KMS-11 (cell line): ENCODE measurements around the gene CHST13.

Source experiments
- H2AFZ ChIP-seq: fragments of 200-600 bp; sonication (generic); 2 replicates; pipeline ENCODE4 v1.6.1; 2016; ENCODE audit warnings: antibody characterized with exemption, mixed run types, low read depth
- H3K27ac ChIP-seq: fragments of 200-600 bp; sonication (generic); 2 replicates; pipeline ENCODE4 v1.6.1; 2016; ENCODE audit warnings: mild to moderate bottlenecking, mixed run types
- H3K27me3 ChIP-seq: fragments of 200-600 bp; sonication (generic); 2 replicates; pipeline ENCODE4 v1.6.1; 2017; ENCODE audit warnings: mild to moderate bottlenecking, low read depth, mixed run types, moderate library complexity; ENCODE audit not compliant: insufficient read depth
- H3K36me3 ChIP-seq: fragments of 200-600 bp; sonication (generic); 2 replicates; pipeline ENCODE4 v1.6.1; 2017; ENCODE audit warnings: mild to moderate bottlenecking, mixed run types; ENCODE audit not compliant: insufficient read depth
- H3K4me1 ChIP-seq: fragments of 200-600 bp; sonication (generic); 2 replicates; pipeline ENCODE4 v1.6.1; 2016; ENCODE audit warnings: mild to moderate bottlenecking, low read depth, mixed run types; ENCODE audit not compliant: poor library complexity, severe bottlenecking
- H3K4me2 ChIP-seq: fragments of 200-600 bp; sonication (generic); 2 replicates; pipeline ENCODE4 v1.7.0; 2016; ENCODE audit warnings: mild to moderate bottlenecking, mixed run types
- H3K4me3 ChIP-seq: fragments of 200-600 bp; sonication (generic); IDR thresholded peaks from 2 replicates; pipeline ENCODE4 v1.6.1; 2017; ENCODE audit warnings: low read depth, low read length, mixed read lengths; ENCODE audit not compliant: insufficient read depth
- H3K79me2 ChIP-seq: fragments of 200-600 bp; sonication (generic); 2 replicates; pipeline ENCODE4 v1.6.1; 2016; ENCODE audit warnings: low read depth, mixed run types; ENCODE audit not compliant: insufficient read depth
- H3K9ac ChIP-seq: fragments of 200-600 bp; sonication (generic); 2 replicates; pipeline ENCODE4 v1.6.1; 2016; ENCODE audit warnings: mild to moderate bottlenecking, mixed run types
- H4K20me1 ChIP-seq: fragments of 200-600 bp; sonication (generic); 2 replicates; pipeline ENCODE4 v1.6.1; 2016; ENCODE audit warnings: mild to moderate bottlenecking, mixed run types; ENCODE audit not compliant: insufficient read depth
- CTCF ChIP-seq: fragments of 200-600 bp; sonication (generic); conservative IDR thresholded peaks from 2 replicates; pipeline ENCODE4 v1.6.1; 2017; ENCODE audit warnings: low read depth, mild to moderate bottlenecking, antibody characterized with exemption, low read length, moderate library complexity, mixed read lengths

CHST13 gene

GRCh38 chr3:126483321-126483761 is 40.6 kb upstream of the CHST13 start:
- Histone ChIP-seq H2AFZ (no peak overlapping the region), H3K4me3 (no peak overlapping the region), H3K27me3 (no peaks in the 10 kb centered on the region), H3K9ac (no peak overlapping the region), H3K27ac (no peak overlapping the region), H3K4me1 (no peaks in the 10 kb centered on the region), H3K36me3 (no peaks in the 10 kb centered on the region), H4K20me1 (no peaks in the 10 kb centered on the region), H3K4me2 (no peak overlapping the region), H3K79me2 (no peaks in the 10 kb centered on the region)
- no peak for TF ChIP-seq CTCF

- Histone ChIP-seq H3K36me3 (no peaks in the 10 kb centered on the region), H3K9ac (no peak overlapping the region), H3K4me3 (no peak overlapping the region), H3K4me1 (no peaks in the 10 kb centered on the region), H3K4me2 (no peak overlapping the region), H4K20me1 (no peaks in the 10 kb centered on the region), H3K27me3 (no peaks in the 10 kb centered on the region), H2AFZ (no peak overlapping the region), H3K79me2 (no peaks in the 10 kb centered on the region), H3K27ac (no peak overlapping the region)
- no peak for TF ChIP-seq CTCF
Observed at GRCh38 chr3:126484148-126484547, 39.8 kb upstream of the CHST13 start.

DNA sequence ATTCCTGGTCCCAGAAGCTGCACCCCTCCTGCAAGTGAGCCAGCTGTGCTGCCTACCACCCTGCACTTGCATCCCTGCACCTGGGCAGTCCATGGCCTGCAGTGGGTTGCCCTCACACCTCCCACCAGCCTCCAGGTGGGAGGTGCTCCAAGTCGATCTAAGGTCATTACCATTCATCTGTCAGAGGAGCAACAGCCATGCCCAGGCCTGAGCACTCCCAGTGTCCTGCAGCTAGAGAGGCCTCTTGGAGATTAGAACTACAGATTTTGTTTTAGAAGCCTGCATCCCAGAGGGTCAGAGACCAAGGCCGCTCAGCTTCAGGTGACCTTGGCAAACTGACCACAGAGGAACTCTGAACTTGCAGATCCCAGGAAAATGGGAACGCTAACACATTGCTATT is 39.3 kb upstream of the CHST13 start:
- Histone ChIP-seq H3K36me3 (no peaks in the 10 kb centered on the region), H2AFZ (no peak overlapping the region), H3K4me2 (no peak overlapping the region), H3K4me1 (no peaks in the 10 kb centered on the region), H3K79me2 (no peaks in the 10 kb centered on the region), H4K20me1 (no peaks in the 10 kb centered on the region), H3K27ac (no peak overlapping the region), H3K27me3 (no peaks in the 10 kb centered on the region), H3K4me3 (no peak overlapping the region), H3K9ac (no peak overlapping the region)
- no peak for TF ChIP-seq CTCF

DNA sequence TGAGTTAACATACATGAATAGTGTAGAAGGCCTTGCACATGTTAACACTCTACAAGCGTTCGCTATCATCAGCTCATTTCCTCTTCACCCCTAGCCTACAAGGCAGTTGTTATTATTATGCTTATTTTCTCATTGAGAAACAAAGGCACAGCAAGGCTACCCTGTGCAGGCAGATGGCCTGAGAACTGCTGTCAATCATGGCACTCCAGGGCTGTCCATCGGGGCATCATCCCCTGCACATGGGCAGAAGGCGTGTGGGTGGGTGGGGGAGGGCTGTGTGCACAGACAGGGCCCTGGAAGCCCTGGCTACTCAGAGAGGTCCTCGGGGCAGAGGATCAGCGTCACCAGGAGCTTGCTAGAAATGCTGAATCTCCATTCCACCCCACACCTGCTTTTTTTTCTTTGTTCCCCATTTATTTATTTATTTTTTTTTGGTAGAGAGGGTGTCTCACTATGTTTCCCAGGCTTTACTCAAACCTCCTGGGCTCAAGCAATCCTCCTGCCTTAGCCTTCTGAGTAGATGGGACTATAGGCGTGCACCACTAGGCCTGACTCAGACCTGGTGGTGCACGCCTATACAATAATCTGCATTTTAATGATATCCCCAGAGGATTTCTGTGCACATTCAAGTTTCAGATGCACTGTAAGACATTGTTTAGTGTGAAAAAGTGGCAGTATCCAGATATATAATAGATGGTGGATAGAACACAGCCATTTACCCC is 38.6 kb upstream of the CHST13 start:
- Histone ChIP-seq H3K4me2 (no peak overlapping the region), H2AFZ (no peak overlapping the region), H3K27ac (no peak overlapping the region), H3K9ac (no peak overlapping the region), H3K27me3 (no peaks in the 10 kb centered on the region), H4K20me1 (no peaks in the 10 kb centered on the region), H3K4me1 (no peaks in the 10 kb centered on the region), H3K79me2 (no peaks in the 10 kb centered on the region), H3K4me3 (no peak overlapping the region), H3K36me3 (no peaks in the 10 kb centered on the region)
- TF ChIP-seq CTCF: no peak
